Stimulated activated CD8-positive, alpha-beta memory T cell treated with anti-CD3 and anti-CD28 coated beads, Interleukin-15, amount 100 ng/mL, for 1 hour (primary cell): ENCODE data around the gene TOP3B.
"Not testable (repeated sequence)": the region's sequence is repeated elsewhere in the genome, so short reads cannot be mapped to it uniquely, and the experiment has no call there.

Source experiments
- DNase-seq: peaks from one replicate; pipeline ENCODE4 v3.0.0-alpha.2; 2020; ENCODE audit warnings: low read depth

Gene TOP3B

DNA sequence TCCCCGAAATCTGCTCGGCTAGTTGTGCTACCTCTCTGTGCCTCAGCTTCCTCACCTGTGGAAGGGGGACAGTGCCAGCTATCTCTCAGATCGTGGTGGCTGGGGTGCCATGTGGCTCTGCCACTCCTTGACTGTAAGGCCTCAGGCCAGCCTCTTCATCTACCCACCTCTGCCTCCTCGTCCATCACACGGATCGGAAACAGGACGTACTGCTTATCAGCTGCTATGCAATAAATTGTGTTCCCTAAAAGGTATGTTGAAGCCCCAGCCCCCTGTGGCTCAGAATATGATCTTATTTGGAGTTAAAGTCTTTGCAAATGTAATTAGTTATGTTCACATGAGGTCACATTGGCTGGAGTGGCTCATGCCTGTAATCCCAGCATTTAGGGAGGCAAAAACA lies 37.7 kb downstream of the TOP3B start:
- no peak for DNase-seq

- no peak for DNase-seq
These were observed 38.8 kb downstream of the TOP3B start for GRCh38 chr22:21943571-21944448.

DNA sequence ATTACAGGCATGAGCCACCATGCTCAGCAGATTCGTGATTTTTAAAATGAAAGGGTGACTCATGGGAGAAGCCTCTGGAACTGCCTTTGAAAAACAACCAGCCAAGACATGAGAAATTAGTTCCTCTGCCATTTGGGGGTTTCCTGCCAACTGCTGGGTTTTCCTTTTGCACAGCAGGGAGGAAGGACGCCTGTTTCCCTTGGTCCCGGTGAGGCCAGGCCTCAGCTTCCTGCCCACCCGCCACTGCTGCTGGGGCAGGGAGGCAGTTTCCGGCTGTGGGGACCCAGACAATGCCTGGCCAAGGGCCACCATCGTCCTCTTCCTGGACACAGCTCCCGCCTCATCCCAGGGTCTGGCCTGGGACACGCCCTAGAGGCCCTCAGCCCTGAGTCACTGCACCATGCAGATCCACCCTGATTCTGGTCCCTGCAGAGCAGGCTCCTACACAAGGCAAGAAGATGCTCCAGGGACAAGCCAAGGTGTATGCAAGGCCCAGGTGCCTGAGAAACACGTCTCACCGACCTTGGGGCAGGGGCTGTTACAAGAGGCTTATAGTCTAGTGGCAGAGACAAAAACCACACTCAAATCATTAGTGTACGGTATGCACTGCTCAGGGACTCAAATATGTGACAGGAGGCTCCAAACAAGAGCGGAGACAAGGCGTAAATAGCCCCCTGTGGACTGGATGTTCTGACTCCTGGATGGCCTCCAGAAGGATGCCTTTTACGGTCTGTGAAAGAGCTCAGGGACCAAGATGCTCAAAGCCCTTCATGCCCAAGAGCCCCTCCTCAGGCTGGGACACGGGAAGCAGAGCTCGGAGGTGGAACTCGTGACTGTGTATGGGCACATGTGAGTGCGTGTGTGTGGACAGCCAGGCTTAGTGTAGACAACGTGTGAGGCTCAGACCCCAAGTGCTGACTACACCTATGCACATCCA lies 39.9 kb downstream of the TOP3B start:
- no peak for DNase-seq

DNA sequence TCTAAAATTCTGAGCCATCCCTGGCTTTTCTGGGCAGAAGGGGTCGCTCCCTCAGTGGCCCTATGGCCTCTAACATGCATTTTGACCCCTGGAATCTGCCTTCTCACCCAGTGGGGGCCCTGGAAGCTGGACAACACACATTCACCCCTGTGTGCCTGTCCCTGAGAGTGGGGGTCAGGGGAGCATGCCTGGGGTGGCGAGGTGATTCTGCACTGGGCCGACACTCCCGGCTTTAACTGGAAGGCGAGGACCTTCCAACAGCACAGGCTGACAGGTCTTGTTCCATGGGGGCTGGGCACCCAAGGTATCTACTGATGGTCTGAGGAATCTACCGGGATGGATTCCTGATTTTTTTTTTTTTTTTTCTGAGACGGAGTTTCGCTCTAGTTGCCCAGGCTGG lies 40.7 kb downstream of the TOP3B start:
- DNase-seq: no peak

DNA sequence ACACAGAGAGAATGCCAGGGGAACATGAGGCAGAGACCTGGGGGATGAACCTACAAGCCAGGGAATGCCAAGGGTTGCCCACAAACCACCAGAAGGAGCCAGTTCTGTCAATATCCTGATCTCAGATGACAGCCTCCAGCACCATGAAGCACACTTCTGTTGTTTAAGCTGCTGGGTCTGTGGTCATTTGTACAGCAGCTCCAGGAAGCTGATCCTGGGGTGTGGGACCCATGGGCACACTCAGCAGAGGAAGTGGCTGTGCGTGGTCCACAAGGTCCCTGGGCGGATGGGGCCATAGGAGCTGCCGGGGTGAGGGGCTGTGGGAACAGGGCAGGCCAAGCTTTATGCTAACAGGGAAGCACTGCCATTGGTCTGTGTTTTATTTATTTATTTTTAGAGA lies 42.1 kb downstream of the TOP3B start:
- no peak for DNase-seq

GRCh38 chr22:21939935-21940334 lies 42.7 kb downstream of the TOP3B start:
- not testable (repeated sequence) for DNase-seq

DNA sequence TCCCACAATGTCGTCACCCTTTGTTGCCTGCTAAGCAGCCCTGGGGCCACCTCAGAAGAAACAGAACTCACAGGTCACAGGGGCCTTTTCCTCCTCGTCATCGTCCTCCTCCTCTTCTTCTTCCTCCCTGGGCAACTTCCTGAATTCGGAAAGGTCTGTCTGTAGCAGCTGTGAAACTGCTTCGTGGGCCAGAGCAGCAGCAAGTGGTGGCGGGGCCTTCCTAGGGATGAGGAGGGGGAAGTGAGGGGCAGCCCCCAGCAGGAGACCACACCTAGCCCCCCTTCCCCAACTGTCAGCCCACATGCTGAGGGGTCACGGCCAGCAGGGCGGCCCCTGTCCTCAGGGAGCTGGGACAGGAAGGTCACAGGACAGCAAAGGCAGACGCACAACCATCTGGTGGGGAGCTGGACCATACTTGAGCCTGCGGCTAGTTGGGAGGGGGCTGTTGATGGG lies 43.1 kb downstream of the TOP3B start:
- no peak for DNase-seq

DNA sequence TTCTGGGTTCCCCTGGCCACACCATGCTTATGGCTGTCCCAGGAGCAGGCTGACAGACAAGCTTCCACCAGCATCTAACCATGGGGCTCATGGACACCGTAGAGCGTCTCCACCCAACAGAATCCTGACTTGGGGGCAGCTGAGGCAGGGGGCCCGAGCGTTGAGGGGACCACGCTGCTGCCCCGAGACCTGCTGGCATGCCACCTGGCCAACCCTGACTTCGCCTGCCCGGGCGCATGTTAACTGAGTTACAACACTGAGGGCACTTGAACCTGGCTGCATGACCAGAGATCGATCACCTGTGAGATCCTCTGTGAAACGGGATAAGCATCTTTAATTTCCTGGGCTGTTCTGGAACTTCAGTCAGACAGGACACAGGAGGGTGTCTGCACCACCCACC lies 43.7 kb downstream of the TOP3B start:
- no peak for DNase-seq

GRCh38 chr22:21938071-21938822 lies 44.3 kb downstream of the TOP3B start:
- peak; percentile 87 for DNase-seq

DNA sequence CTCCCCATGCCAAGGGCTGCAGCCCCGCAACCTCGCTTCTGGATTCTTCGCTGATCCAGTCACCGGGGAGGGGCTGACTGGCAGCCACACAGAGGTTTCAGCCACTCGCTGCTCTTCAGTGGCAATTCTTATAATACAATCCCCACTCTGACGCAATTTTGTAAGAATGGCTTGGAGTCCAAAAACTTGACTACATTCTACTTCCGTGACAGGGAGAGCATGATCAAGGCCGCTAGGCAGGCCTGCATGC lies 44.8 kb downstream of the TOP3B start:
- no peak for DNase-seq

DNA sequence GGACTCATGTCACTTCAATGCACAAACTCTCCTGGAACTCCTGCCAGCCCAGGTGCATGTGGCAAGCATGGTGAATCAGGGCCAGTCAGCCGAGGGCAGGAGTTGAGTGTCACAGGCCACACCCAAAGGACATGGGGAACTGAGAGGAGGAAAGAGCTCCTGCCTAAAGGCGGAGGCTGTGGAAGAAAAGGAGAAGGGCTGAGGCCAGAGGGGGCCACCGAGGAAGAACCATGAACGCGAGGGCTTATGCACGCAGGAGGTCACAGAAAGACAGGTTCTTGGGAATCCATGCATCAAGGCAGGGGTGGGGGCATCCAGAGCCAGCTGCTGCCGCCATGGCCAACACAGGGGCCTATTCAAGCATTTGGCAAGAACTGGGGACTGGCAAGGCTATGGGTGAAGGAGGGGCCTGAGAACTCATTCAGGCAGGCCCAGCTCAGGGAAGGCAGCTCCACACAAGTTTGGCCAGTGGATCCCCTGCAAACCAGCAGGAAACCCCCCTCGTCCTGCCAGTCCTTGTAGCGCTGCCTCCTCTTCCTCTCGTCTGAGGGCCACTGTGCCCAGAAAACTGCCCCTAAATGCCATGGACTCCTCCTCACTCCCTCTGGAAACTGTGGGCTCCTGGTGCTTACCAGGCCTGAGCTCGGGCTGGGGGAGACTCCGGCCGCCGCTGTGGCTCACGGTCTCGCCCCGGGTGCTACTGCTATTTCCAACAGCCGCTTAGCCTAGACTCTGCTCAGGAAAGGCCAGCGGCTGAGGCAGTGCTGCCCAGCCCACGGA lies 45.4 kb downstream of the TOP3B start:
- DNase-seq: no peak

GRCh38 chr22:21936151-21936775 lies 46.3 kb downstream of the TOP3B start:
- DNase-seq: no peak

GRCh38 chr22:21933910-21934309 lies 48.7 kb downstream of the TOP3B start:
- DNase-seq: no peak

DNA sequence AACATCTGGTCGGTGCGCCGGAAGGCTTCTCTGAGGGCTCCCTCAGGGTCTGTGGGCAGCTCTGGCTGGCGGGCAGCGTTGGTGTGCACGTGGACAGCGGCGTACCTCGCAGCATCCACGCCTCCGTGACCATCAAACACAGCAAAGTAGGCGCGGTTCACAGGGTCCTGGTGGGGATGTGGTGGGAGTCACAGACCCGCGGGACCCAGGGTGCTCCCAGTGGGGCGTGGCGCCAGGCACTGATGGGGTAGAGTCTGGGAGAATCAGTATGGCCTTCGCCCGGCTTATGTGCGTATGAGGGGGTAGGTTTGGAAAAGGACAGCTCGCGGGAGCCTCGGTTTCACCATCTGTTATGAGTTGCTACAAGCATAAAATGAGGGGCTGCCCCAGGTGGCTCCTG lies 49.2 kb downstream of the TOP3B start:
- DNase-seq: no peak

- DNase-seq: no peak
These were observed 50.2 kb downstream of the TOP3B start for GRCh38 chr22:21932347-21932746.

DNA sequence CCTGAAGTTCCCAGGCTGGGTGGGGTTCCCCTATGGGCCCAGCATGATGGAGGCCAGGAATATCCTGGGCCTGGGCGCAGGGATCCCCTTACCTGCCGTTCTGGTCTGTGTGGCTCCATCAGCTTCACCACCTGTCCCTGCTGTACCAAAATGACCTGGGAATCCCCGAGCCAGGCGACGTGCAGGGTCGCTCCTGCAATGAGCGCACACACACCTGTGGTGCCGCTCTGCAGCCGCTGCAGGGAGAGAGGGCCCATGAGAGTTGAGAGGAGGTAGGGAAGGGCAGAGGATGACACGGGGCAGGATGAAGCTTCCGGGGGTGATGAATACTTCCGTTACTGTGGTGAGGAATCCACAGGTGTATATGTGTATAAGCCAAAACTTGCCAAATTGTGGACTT lies 51.5 kb downstream of the TOP3B start:
- no peak for DNase-seq

DNA sequence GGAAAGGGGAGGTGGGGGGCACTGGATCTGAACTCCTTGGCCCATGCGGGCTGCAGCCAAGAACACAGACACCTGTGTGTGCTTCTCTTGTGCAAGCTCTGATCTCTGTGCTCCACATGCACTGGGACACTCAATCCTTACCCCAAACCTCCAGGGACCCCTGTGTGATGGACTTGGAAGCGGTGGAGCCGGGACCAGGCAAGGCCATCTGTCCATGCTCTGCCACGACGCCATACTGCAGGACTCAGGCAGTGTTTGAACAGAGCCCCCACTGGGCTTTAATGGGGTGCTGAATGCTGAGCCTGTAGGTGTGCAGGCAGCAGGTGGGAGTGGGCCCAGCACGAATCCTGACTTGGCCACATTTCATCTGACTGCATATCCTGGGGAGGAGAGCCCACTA lies 53.3 kb downstream of the TOP3B start:
- no peak for DNase-seq

DNA sequence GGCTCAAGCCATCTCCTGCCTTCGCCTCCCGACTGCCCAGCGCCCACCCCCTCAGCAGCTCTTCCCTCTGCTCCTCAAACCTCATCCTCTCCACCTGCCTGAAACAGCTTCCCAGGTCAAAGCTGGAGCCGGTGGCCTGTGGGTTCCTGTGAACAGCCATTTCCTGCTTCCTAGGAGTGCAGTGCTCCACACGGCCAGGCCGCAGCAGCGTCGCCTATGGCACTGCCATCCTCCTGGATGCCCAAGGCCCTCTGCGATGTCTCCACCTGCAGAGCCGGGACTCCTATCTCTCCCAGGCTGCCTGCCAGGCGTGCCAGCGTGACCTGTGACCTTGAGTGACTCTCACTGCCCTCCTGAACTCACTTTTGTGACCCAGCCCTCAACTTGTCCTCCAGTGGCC lies 54.5 kb downstream of the TOP3B start:
- no peak for DNase-seq

GRCh38 chr22:21927174-21927823 lies 55.3 kb downstream of the TOP3B start:
- DNase-seq: no peak

DNA sequence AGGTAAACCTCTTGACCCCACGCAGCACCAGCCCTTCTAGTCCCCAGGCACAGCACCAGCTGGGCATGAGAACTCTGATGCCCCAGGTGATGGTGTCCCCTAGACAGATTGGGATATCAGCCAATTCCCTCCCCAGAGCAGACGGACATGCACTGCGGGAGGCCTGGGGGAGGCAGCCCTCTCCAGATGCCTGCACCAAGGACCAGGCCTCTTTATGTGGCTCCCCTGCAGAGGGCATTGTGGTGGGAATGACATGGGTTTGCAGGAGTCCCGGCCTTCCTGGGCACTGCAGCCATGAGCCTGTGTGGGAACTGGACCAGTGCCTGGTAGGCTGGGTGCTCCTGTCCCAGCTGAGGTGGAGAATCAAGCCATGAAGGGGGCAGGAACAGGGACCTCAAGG lies 55.9 kb downstream of the TOP3B start:
- no peak for DNase-seq

- no peak for DNase-seq
These were observed 59.4 kb downstream of the TOP3B start for GRCh38 chr22:21923163-21923561.
